Smooth muscle cell (in vitro differentiated cells): ENCODE results near the gene ANKRD49. TPM values are rescaled to one million over a fixed set of nuclear protein-coding genes. Genes with fewer than 3 reads are reported as not detected.

Source experiments
- DNase-seq: peaks from one replicate; lab custom pipeline; 2025; ENCODE audit not compliant: unreplicated experiment; lab: John Stamatoyannopoulos, UW
- H2AFZ ChIP-seq: fragments of 200-600 bp; sonication (generic); 2 replicates; pipeline ENCODE4 v1.6.0; 2016; ENCODE audit warnings: antibody characterized with exemption, low read depth, mild to moderate bottlenecking
- H3F3A ChIP-seq: fragments of 200-600 bp; sonication (generic); 2 replicates; pipeline ENCODE4 v1.6.0; 2017; ENCODE audit warnings: antibody characterized with exemption, low read depth
- H3K27ac ChIP-seq: fragments of 200-600 bp; sonication (generic); 2 replicates; pipeline ENCODE4 v1.5.1; 2016; ENCODE audit warnings: low read depth, mild to moderate bottlenecking
- H3K27me3 ChIP-seq: fragments of 200-600 bp; sonication (generic); 2 replicates; pipeline ENCODE4 v1.6.1; 2016; ENCODE audit warnings: low read depth, mild to moderate bottlenecking
- H3K36me3 ChIP-seq: fragments of 200-600 bp; sonication (generic); 2 replicates; pipeline ENCODE4 v1.5.1; 2016; ENCODE audit warnings: low read depth
- H3K4me1 ChIP-seq: fragments of 200-600 bp; sonication (generic); 2 replicates; pipeline ENCODE4 v1.5.1; 2016; ENCODE audit warnings: low read depth
- H3K4me2 ChIP-seq: fragments of 200-600 bp; sonication (generic); 2 replicates; pipeline ENCODE4 v1.6.0; 2016; ENCODE audit warnings: mild to moderate bottlenecking
- H3K4me3 ChIP-seq: fragments of 200-600 bp; sonication (generic); 2 replicates; pipeline ENCODE4 v1.5.1; 2016; ENCODE audit warnings: mild to moderate bottlenecking
- H3K79me2 ChIP-seq: fragments of 200-600 bp; sonication (generic); 2 replicates; pipeline ENCODE4 v1.6.0; 2016; ENCODE audit warnings: low read depth, mild to moderate bottlenecking
- H3K9ac ChIP-seq: fragments of 200-600 bp; sonication (generic); 2 replicates; pipeline ENCODE4 v1.6.0; 2016; ENCODE audit warnings: low read depth
- H3K9me3 ChIP-seq: fragments of 200-600 bp; sonication (generic); replicated peaks from 2 replicates; pipeline ENCODE4 v1.5.1; 2016; ENCODE audit warnings: low read depth
- H4K20me1 ChIP-seq: fragments of 200-600 bp; sonication (generic); 2 replicates; pipeline ENCODE4 v1.6.0; 2016; ENCODE audit warnings: low read depth
- WGBS: methylation state at CpG from one replicate; pipeline ENCODE4 v1.1.7; 2016; ENCODE audit warnings: low lambda C conversion rate; 5-methylcytosine and 5-hydroxymethylcytosine counted together
- polyA plus RNA-seq: library from polyadenylated mRNA; unstranded; fragments of >200 nt; fragmentation: Nextera tagmentation; extraction: Ambion mirVana; gene quantifications from 2 replicates; pipeline ENCODE4 v1.2.1, GENCODE V29; 2016
- total RNA-seq: library from RNA; depleted of rRNA; stranded (reverse); fragments of >200 nt; gene quantifications from 2 replicates; pipeline ENCODE4 v1.2.3, GENCODE V29; 2014
- TF ChIP-seq, protein P1 (sequence below): fragments of 200-600 bp; sonication (generic); IDR thresholded peaks from 2 replicates; pipeline ENCODE4 v1.5.1; 2017; ENCODE audit warnings: borderline replicate concordance, mild to moderate bottlenecking, antibody characterized with exemption; ENCODE audit not compliant: insufficient read depth, poor library complexity, severe bottlenecking

ANKRD49 gene
- total and polyA plus RNA-seq, 2 experiments from 2014 or later = 13.6 to 20.3 TPM

DNA sequence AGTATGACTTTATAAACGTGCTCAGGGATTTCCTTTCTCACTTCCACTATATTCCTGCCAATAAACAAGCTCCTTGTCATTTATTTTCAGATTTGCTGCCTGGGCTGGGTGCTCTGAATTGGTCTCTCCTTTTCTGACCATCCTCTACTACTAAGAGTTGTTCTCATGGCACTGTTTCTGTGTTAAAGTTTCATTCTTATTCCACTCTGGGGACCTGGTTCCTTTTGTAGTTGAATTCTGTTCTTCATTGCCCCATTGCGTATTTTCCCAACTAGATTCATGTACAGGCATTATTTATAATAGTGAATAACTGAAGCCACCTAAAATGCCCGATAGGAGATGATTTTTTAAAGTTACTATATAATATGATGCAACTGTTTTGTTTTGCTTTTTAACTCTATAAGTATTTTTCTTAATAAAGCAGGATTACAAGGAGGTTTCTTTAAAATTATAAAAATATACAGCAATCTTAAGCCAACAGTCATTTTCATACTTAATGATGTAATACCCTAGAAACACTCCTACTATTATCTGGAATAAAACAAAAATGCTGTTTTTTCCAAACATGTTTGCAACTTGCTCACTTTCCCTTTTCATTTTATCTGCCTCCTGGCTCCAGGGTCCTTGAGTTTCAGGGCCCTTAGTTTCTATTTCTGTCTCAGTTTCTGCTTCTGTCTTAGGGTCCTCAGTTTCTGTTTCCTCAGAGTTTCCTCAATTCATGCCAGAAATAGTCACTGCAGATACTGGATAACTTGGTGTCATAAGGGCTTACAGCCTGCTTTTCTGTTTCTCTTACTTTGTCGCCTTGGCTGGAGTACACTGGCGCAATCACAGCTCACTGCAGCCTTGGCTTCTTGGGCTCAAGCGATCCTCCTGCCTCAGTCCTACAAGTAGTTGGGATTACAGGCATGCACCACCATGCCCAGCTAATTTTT, 40.2 kb downstream of the ANKRD49 start:
- Histone ChIP-seq H3K9ac (no peak overlapping the region), H3K27me3 (no peaks in the 10 kb centered on the region), H3K36me3 (no peaks in the 10 kb centered on the region), H4K20me1 (no peaks in the 10 kb centered on the region), H3K4me1 (no peaks in the 10 kb centered on the region), H2AFZ (peak overlapping the region; percentile 56), H3K4me3 (no peak overlapping the region), H3K79me2 (no peaks in the 10 kb centered on the region), H3K4me2 (peak overlapping the region; percentile 53), H3F3A (no peaks in the 10 kb centered on the region), H3K9me3 (no peaks in the 10 kb centered on the region), H3K27ac (peak overlapping the region; percentile 21)
- TF ChIP-seq, protein P1, sequence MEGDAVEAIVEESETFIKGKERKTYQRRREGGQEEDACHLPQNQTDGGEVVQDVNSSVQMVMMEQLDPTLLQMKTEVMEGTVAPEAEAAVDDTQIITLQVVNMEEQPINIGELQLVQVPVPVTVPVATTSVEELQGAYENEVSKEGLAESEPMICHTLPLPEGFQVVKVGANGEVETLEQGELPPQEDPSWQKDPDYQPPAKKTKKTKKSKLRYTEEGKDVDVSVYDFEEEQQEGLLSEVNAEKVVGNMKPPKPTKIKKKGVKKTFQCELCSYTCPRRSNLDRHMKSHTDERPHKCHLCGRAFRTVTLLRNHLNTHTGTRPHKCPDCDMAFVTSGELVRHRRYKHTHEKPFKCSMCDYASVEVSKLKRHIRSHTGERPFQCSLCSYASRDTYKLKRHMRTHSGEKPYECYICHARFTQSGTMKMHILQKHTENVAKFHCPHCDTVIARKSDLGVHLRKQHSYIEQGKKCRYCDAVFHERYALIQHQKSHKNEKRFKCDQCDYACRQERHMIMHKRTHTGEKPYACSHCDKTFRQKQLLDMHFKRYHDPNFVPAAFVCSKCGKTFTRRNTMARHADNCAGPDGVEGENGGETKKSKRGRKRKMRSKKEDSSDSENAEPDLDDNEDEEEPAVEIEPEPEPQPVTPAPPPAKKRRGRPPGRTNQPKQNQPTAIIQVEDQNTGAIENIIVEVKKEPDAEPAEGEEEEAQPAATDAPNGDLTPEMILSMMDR = no peak
- DNase-seq = no peak
- 69% methylated on average over 6 of the region's 6 CpGs for WGBS

DNA sequence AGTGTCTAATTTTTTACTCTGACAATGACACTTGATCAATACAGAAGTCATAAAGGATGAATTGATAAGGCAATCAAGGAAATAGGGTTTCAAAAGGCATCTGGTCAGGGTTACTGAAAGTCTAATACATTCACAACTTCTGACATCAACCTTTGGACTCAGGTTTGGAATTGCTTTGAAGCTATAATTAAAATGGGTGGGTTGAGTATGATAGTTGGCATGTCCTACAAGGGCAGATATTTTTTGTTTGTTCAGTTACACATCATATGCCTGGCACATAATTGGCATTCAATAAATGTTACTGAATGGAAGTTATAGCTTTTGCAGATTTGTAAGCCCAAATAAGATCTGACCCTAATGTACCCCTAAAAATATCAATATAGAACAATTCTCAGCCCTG, 42.6 kb downstream of the ANKRD49 start:
- Histone ChIP-seq H3K27me3 (no peaks in the 10 kb centered on the region), H3K79me2 (no peaks in the 10 kb centered on the region), H2AFZ (no peak overlapping the region), H3K9me3 (no peaks in the 10 kb centered on the region), H3K4me2 (no peak overlapping the region), H3K36me3 (no peaks in the 10 kb centered on the region), H3F3A (no peaks in the 10 kb centered on the region), H4K20me1 (no peaks in the 10 kb centered on the region), H3K9ac (no peak overlapping the region), H3K4me3 (no peak overlapping the region), H3K27ac (no peak overlapping the region), H3K4me1 (no peaks in the 10 kb centered on the region)
- TF ChIP-seq, protein P1 = no peak
- no peak for DNase-seq

DNA sequence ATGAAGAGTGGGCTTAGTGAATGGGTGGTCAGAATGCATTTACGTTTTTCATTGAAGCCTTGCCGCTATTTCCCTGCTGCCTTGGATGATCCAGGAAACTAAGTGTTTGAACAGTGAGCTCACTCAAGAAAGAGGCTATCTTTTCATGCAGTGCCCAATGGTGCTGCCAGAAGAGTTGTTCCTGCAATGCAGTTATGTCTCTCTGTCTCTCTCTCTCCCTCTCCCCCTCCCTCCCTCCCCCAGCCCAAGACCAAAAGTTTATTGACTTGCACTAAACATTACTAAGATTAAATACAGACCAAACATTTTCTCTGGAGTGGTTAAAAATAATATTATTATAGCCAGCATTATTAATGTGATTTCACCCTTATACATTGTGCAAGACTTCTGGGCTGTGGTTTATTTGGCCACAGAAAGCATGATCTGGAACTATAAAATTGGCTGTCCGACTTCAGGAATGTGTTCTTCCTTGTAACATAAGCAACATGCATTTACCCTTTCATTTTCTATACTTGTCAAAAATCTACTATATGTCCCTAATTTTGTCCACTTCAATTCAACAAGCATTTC, 43.3 kb downstream of the ANKRD49 start:
- WGBS = 59% methylated on average over 3 of the region's 3 CpGs
- peak overlapping the region; percentile 13 for H3K4me2 ChIP-seq
- H3K27me3 ChIP-seq = no peaks in the 10 kb centered on the region
- H3K27ac ChIP-seq = no peak overlapping the region
- no peaks in the 10 kb centered on the region for H3K9me3 ChIP-seq
- no peaks in the 10 kb centered on the region for H3F3A ChIP-seq
- no peaks in the 10 kb centered on the region for H4K20me1 ChIP-seq
- no peaks in the 10 kb centered on the region for H3K36me3 ChIP-seq
- H3K4me3 ChIP-seq = no peak overlapping the region
- DNase-seq = no peak
- H2AFZ ChIP-seq = no peak overlapping the region
- TF ChIP-seq, protein P1 = no peak
- no peaks in the 10 kb centered on the region for H3K4me1 ChIP-seq
- H3K79me2 ChIP-seq = no peaks in the 10 kb centered on the region
- no peak overlapping the region for H3K9ac ChIP-seq
